Suppressor macrophage treated with lipopolysaccharide for 4 hours (primary cell): Measurements from ENCODE around the gene PRRG1.
"Not testable (repeated sequence)": the region's sequence is repeated elsewhere in the genome, so short reads cannot be mapped to it uniquely, and the experiment has no call there.

Experiments
- DNase-seq: peaks from one replicate; pipeline ENCODE4 v3.0.0-alpha.2; 2020

PRRG1 gene

GRCh38 chrX:37474478-37474877 is 125.3 kb downstream of the PRRG1 start:
- DNase-seq, result no peak

- DNase-seq, result no peak
Observed at GRCh38 chrX:37476571-37477170, 127.5 kb downstream of the PRRG1 start.

- not testable (repeated sequence) for DNase-seq
Observed at GRCh38 chrX:37484335-37484734, 135.2 kb downstream of the PRRG1 start.

GRCh38 chrX:37485429-37485828 is 136.3 kb downstream of the PRRG1 start:
- DNase-seq, result no peak

GRCh38 chrX:37487271-37487670 is 138.1 kb downstream of the PRRG1 start:
- DNase-seq, result no peak

- DNase-seq, result no peak
Observed at GRCh38 chrX:37488323-37488722, 139.2 kb downstream of the PRRG1 start.

- DNase-seq, result no peak
Observed at GRCh38 chrX:37491686-37492085, 142.5 kb downstream of the PRRG1 start.

- DNase-seq, result not testable (repeated sequence)
Observed at GRCh38 chrX:37495760-37496159, 146.6 kb downstream of the PRRG1 start.

- DNase-seq, result not testable (repeated sequence)
Observed at GRCh38 chrX:37497126-37497525, 148.0 kb downstream of the PRRG1 start.

- not testable (repeated sequence) for DNase-seq
Observed at GRCh38 chrX:37498323-37498722, 149.2 kb downstream of the PRRG1 start.

GRCh38 chrX:37499649-37500048 is 150.5 kb downstream of the PRRG1 start:
- not testable (repeated sequence) for DNase-seq

GRCh38 chrX:37504991-37505390 is 155.8 kb downstream of the PRRG1 start:
- DNase-seq, result no peak
